IMR-90 (cell line): Measurements from ENCODE around the gene IRX1. TPM values are rescaled to one million over a fixed set of nuclear protein-coding genes. Genes with fewer than 3 reads are reported as not detected.

Source experiments
- ATAC-seq: fragments of 200-7000 bp; cut with Tn5 transposase; 2 replicates; pipeline ENCODE4 v1.9.1; 2020; ENCODE audit warnings: low read depth, mild to moderate bottlenecking, moderate library complexity
- BruUV-seq: library from RNA; stranded (reverse); fragments of 400-500 nt; replicated peaks from 2 replicates; lab custom pipeline; 2021; lab: Mats Ljungman, UMichigan
- CTCF ChIA-PET: fragments of 300-600 bp; formaldehyde crosslinking; extraction: SDS; loops from one replicate; lab custom pipeline; 2021; ENCODE audit warnings: antibody characterized with exemption; lab: Yijun Ruan, JAX
- POLR2A ChIA-PET: fragments of 300-600 bp; sonication (Branson Sonifier 250); formaldehyde crosslinking; loops from one replicate; lab custom pipeline; 2022; ENCODE audit warnings: antibody characterized with exemption; ENCODE audit not compliant: unreplicated experiment; lab: Charles Lee
- DNase-seq: peaks from one replicate; pipeline ENCODE4 v3.0.0; 2013
- H2AFZ ChIP-seq: replicated peaks from 2 replicates; pipeline ENCODE3; 2013; ENCODE audit warnings: low read length, mild to moderate bottlenecking; ENCODE audit not compliant: poor library complexity
- H2AK5ac ChIP-seq: 2 replicates; pipeline ENCODE4 v1.6.1; 2013; ENCODE audit warnings: low read depth, low read length, inconsistent platforms
- H2AK9ac ChIP-seq: replicated peaks from 2 replicates; pipeline ENCODE3; 2013; ENCODE audit warnings: mild to moderate bottlenecking, low read depth, low read length, moderate library complexity; ENCODE audit not compliant: poor library complexity
- H2BK120ac ChIP-seq: 2 replicates; pipeline ENCODE4 v1.6.1; 2013; ENCODE audit warnings: low read depth, low read length, inconsistent platforms
- H2BK15ac ChIP-seq: 3 replicates; pipeline ENCODE4 v1.6.1; 2013; ENCODE audit warnings: low read depth, low read length, inconsistent platforms
- H2BK20ac ChIP-seq: 2 replicates; pipeline ENCODE4 v1.6.1; 2013; ENCODE audit warnings: low read depth, mild to moderate bottlenecking, inconsistent platforms, low read length, moderate library complexity
- H2BK5ac ChIP-seq: 2 replicates; pipeline ENCODE4 v1.6.1; 2013; ENCODE audit warnings: mild to moderate bottlenecking, low read depth, low read length, inconsistent platforms; ENCODE audit not compliant: poor library complexity, severe bottlenecking
- H3K14ac ChIP-seq: replicated peaks from 2 replicates; pipeline ENCODE4 v1.6.1; 2013; ENCODE audit warnings: low read depth, low read length, inconsistent platforms
- H3K18ac ChIP-seq: 2 replicates; pipeline ENCODE4 v1.6.1; 2013; ENCODE audit warnings: low read depth, low read length, control low read depth
- H3K23ac ChIP-seq: 2 replicates; pipeline ENCODE4 v1.6.1; 2013; ENCODE audit warnings: low read depth, low read length, inconsistent platforms
- H3K27ac ChIP-seq: 2 replicates; pipeline ENCODE4 v1.5.1; 2013; ENCODE audit warnings: mild to moderate bottlenecking, control low read depth, low read length; ENCODE audit not compliant: insufficient read depth
- H3K27me3 ChIP-seq: 2 replicates; pipeline ENCODE4 v1.6.1; 2013; ENCODE audit warnings: low read length; ENCODE audit not compliant: control insufficient read depth, insufficient read depth
- H3K36me3 ChIP-seq: 2 replicates; pipeline ENCODE4 v1.6.1; 2013; ENCODE audit warnings: low read length, mixed read lengths; ENCODE audit not compliant: control insufficient read depth, insufficient read depth
- H3K4ac ChIP-seq: 2 replicates; pipeline ENCODE4 v1.6.1; 2013; ENCODE audit warnings: low read depth, low read length, inconsistent platforms
- H3K4me1 ChIP-seq: 2 replicates; pipeline ENCODE4 v1.6.1; 2013; ENCODE audit warnings: low read length, mixed read lengths; ENCODE audit not compliant: control insufficient read depth, insufficient read depth
- H3K4me2 ChIP-seq: 2 replicates; pipeline ENCODE4 v1.6.1; 2013; ENCODE audit warnings: low read depth, mild to moderate bottlenecking, control low read depth, low read length, moderate library complexity
- H3K4me3 ChIP-seq: 2 replicates; pipeline ENCODE4 v1.5.1; 2013; ENCODE audit warnings: low read depth, mild to moderate bottlenecking, control low read depth, low read length, moderate library complexity; ENCODE audit not compliant: insufficient read depth
- H3K56ac ChIP-seq: 2 replicates; pipeline ENCODE4 v1.6.1; 2013; ENCODE audit warnings: low read length, inconsistent platforms; ENCODE audit not compliant: insufficient read depth; ENCODE audit errors: extremely low read depth
- H3K79me1 ChIP-seq, 2 experiments: 2 replicates each; pipeline ENCODE4 v1.6.1; 2013; ENCODE audit warnings: low read length in 2 of 2, inconsistent platforms in 1 of 2, low read depth in 1 of 2
- H3K9ac ChIP-seq: 2 replicates; pipeline ENCODE4 v1.6.1; 2013; ENCODE audit warnings: low read depth, low read length, control low read depth
- H3K9me1 ChIP-seq: 2 replicates; pipeline ENCODE4 v1.6.1; 2013; ENCODE audit warnings: low read length, inconsistent platforms; ENCODE audit not compliant: insufficient read depth
- H3K9me3 ChIP-seq: 2 replicates; pipeline ENCODE4 v1.6.1; 2013; ENCODE audit warnings: low read length; ENCODE audit not compliant: control insufficient read depth, insufficient read depth
- H4K20me1 ChIP-seq: 2 replicates; pipeline ENCODE4 v1.6.1; 2013; ENCODE audit warnings: low read length, inconsistent platforms; ENCODE audit not compliant: insufficient read depth
- H4K5ac ChIP-seq: 2 replicates; pipeline ENCODE4 v1.6.1; 2013; ENCODE audit warnings: mild to moderate bottlenecking, low read depth, low read length, control low read depth
- H4K8ac ChIP-seq, 2 experiments: 2 replicates each; pipeline ENCODE4 v1.6.1; 2013; ENCODE audit warnings: low read depth in 2 of 2, low read length in 2 of 2, control low read depth in 1 of 2, inconsistent platforms in 1 of 2
- H4K91ac ChIP-seq: 2 replicates; pipeline ENCODE4 v1.6.1; 2013; ENCODE audit warnings: low read depth, low read length, inconsistent platforms; ENCODE audit not compliant: insufficient read depth
- BHLHE40 ChIP-seq: fragments of 150-350 bp; IDR thresholded peaks from 2 replicates; pipeline ENCODE4 v1.6.1; 2016; ENCODE audit warnings: mild to moderate bottlenecking, low read depth, low read length
- CEBPB ChIP-seq: IDR thresholded peaks from 2 replicates; pipeline ENCODE4 v1.6.1; 2012; ENCODE audit warnings: low read depth, low read length, improper control_type of control experiment
- ELK1 ChIP-seq: fragments of 150-350 bp; IDR thresholded peaks from 2 replicates; pipeline ENCODE4 v1.6.1; 2016; ENCODE audit warnings: low read depth, mild to moderate bottlenecking, low read length, moderate library complexity, borderline replicate concordance
- MAFK ChIP-seq: IDR thresholded peaks from 2 replicates; pipeline ENCODE4 v1.6.1; 2012; ENCODE audit warnings: low read depth, low read length, improper control_type of control experiment
- MAZ ChIP-seq: IDR thresholded peaks from 2 replicates; pipeline ENCODE4 v1.6.1; 2012; ENCODE audit warnings: low read depth, mild to moderate bottlenecking, low read length, improper control_type of control experiment, moderate library complexity, borderline replicate concordance
- MXI1 ChIP-seq: IDR thresholded peaks from 2 replicates; pipeline ENCODE4 v1.6.1; 2012; ENCODE audit warnings: low read depth, mild to moderate bottlenecking, low read length, moderate library complexity, borderline replicate concordance
- NFE2L2 ChIP-seq: fragments of 150-350 bp; IDR thresholded peaks from 2 replicates; pipeline ENCODE4 v1.6.1; 2016; ENCODE audit warnings: low read depth, mild to moderate bottlenecking, low read length
- RAD21 ChIP-seq: IDR thresholded peaks from 2 replicates; pipeline ENCODE4 v1.6.1; 2012; ENCODE audit warnings: low read length, improper control_type of control experiment
- RFX5 ChIP-seq: IDR thresholded peaks from 2 replicates; pipeline ENCODE4 v1.8.0; 2012; ENCODE audit warnings: low read depth, mild to moderate bottlenecking, low read length, moderate library complexity
- WGBS, 2 experiments: methylation state at CpG; one replicate each; pipeline versions ENCODE4 v1.1.5 to v1.1.7; 2013; ENCODE audit warnings: missing lambda C conversion rate in 2 of 2; ENCODE audit not compliant: insufficient read length in 1 of 2; ENCODE audit errors: extremely low coverage in 2 of 2; 5-methylcytosine and 5-hydroxymethylcytosine counted together
- dilution Hi-C: fragments of 300-500 bp; cut with HindIII; formaldehyde crosslinking; loops from one replicate; pipeline ENCODE4 v1.14.3; 2018; ENCODE audit warnings: low sequenced_read_pairs; ENCODE audit not compliant: unreplicated experiment
- in situ Hi-C: fragments of 300-500 bp; cut with MboI; formaldehyde crosslinking; loops from 3 replicates; pipeline ENCODE4 v1.14.3; 2019; ENCODE audit warnings: low sequenced_read_pairs, inconsistent platforms, mixed read lengths
- intact Hi-C: fragments of 100-400 bp; cut with micrococcal nuclease; formaldehyde crosslinking; loops from 2 replicates; pipeline ENCODE4 v1.10.0; 2022
- polyA plus RNA-seq, 3 experiments: library from polyadenylated mRNA; depleted of rRNA; stranded (reverse); fragments of >200 nt; gene quantifications; 2 replicates each; pipeline ENCODE4 v1.2.3, GENCODE V29; 2012; ENCODE audit warnings: low replicate concordance in 1 of 3
- total RNA-seq: library from RNA; depleted of rRNA; stranded (reverse); fragments of >200 nt; gene quantifications from 2 replicates; pipeline ENCODE4 v1.2.3, GENCODE V29; 2012
- TF ChIP-seq, protein P1 (sequence below): fragments of 150-350 bp; IDR thresholded peaks from 2 replicates; pipeline ENCODE4 v1.6.1; 2017; ENCODE audit warnings: mild to moderate bottlenecking, antibody characterized with exemption, low read length, low read depth

Gene IRX1
- total and polyA plus RNA-seq, 2 of the 4 experiments (the other 2 are of a cell fraction): not detected

- Histone ChIP-seq H3K9me3 (no peaks in the 10 kb centered on the region), H2AK9ac (no peak overlapping the region), H2BK20ac (no peak overlapping the region), H3K4ac (no peak overlapping the region), H3K14ac (no peak overlapping the region), H4K5ac (no peak overlapping the region), H3K23ac (no peak overlapping the region), H3K27me3 (peaks cover 68% of the 10 kb centered on the region), H3K4me2 (no peak overlapping the region), H4K91ac (no peak overlapping the region), H3K9me1 (no peaks in the 10 kb centered on the region), H3K4me3 (no peak overlapping the region), H2AK5ac (no peak overlapping the region), H2BK15ac (no peak overlapping the region), H4K20me1 (no peaks in the 10 kb centered on the region), H3K56ac (no peak overlapping the region), H3K36me3 (no peaks in the 10 kb centered on the region), H2AFZ (no peak overlapping the region), H3K4me1 (no peaks in the 10 kb centered on the region), H3K79me1 (no peaks in the 10 kb centered on the region), H3K27ac (no peak overlapping the region), H3K18ac (no peak overlapping the region), H2BK120ac (no peak overlapping the region), H4K8ac (no peak overlapping the region), H3K9ac (no peak overlapping the region), H2BK5ac (no peak overlapping the region)
- DNase-seq: no peak
- no peak for ATAC-seq
- in situ Hi-C loops: no loop called here
- 0% methylated on average over 2 of the region's 12 CpGs; no CpG with 5 or more reads in 1 of the 2 experiments for WGBS, 2 experiments
- TF ChIP-seq NFE2L2 (no peak), MAZ (no peak), CEBPB (no peak), MXI1 (no peak), BHLHE40 (no peak), RAD21 (no peak), ELK1 (no peak), MAFK (no peak), RFX5 (no peak)
- TF ChIP-seq, protein P1, sequence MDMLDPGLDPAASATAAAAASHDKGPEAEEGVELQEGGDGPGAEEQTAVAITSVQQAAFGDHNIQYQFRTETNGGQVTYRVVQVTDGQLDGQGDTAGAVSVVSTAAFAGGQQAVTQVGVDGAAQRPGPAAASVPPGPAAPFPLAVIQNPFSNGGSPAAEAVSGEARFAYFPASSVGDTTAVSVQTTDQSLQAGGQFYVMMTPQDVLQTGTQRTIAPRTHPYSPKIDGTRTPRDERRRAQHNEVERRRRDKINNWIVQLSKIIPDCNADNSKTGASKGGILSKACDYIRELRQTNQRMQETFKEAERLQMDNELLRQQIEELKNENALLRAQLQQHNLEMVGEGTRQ: no peak
- BruUV-seq: no TSS peak
- intact Hi-C loops: no loop called here
- ChIA-PET POLR2A (no interaction called here), CTCF (no interaction called here)
- dilution Hi-C loops: no loop called here
These were observed 3.2 kb downstream of the IRX1 start for GRCh38 chr5:3598769-3599211.
